ENCODE data around the gene IL11RA. TPM values are rescaled to one million over a fixed set of nuclear protein-coding genes. Genes with fewer than 3 reads are reported as not detected.
A peak's percentile ranks its signal among the peaks of the same experiment; 100 is the strongest.

Gene IL11RA
- total RNA-seq, 2 donors from 2014 or later: 10.5 to 10.6 TPM

DNA sequence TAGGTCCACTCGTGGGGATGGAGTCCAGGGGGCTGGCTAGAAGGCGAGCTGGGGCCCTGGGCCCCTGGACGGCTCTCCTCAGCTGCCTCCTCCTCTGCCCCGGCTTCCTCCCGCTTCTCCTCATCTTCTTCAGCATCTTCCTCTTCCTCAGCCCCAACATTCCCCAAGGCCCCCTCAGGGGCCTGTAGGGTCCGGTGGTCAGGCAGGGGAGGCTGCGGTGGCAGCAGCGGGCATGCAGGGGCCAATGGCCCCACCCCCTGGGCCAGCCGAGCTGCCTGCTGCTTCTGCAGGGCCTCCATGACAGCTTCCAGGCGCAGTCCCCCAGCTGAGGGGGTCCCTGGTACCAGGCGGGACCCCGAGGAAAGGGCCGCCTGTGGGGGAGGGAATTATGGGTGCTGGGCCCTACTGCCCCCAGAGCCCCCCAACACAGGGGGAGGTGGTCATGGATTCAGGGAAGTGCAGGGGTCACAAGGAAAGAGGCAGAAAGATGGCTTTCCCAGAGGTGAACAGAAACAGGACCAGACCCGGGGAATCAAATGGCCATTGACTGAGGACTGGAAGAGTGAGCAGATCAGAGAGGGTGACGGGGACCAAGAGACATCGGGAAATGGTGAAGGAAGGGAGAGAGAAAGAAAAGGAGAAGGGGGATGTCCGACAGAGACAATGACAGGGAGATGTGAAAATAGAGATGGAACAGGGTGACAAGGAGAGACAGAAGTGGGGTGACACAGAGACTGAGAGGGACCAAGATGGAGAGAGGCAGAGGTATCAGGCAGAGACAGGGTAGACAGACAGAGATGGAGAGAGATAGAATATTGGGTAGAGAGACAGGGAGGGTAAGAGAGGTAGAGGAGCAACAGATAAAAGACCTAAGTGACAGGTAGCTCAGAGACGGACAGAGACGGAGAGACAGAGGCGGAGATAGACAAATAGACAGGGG, 24.0 kb upstream of the IL11RA start:
- peaks cover 69% of the 10 kb centered on the region for H3K27me3 ChIP-seq
- DNase-seq: no peak
- no peaks in the 10 kb centered on the region for H3K36me3 ChIP-seq
- H3K9me3 ChIP-seq: no peaks in the 10 kb centered on the region
- no peaks in the 10 kb centered on the region for H3K4me1 ChIP-seq
- intact Hi-C loops (cut with DNase I): no loop called here
- TF ChIP-seq, protein P1, sequence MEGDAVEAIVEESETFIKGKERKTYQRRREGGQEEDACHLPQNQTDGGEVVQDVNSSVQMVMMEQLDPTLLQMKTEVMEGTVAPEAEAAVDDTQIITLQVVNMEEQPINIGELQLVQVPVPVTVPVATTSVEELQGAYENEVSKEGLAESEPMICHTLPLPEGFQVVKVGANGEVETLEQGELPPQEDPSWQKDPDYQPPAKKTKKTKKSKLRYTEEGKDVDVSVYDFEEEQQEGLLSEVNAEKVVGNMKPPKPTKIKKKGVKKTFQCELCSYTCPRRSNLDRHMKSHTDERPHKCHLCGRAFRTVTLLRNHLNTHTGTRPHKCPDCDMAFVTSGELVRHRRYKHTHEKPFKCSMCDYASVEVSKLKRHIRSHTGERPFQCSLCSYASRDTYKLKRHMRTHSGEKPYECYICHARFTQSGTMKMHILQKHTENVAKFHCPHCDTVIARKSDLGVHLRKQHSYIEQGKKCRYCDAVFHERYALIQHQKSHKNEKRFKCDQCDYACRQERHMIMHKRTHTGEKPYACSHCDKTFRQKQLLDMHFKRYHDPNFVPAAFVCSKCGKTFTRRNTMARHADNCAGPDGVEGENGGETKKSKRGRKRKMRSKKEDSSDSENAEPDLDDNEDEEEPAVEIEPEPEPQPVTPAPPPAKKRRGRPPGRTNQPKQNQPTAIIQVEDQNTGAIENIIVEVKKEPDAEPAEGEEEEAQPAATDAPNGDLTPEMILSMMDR (IDR thresholded peaks at IDR 0.05): no peak
- peak overlapping the region; percentile 33 for H3K4me3 ChIP-seq
- no peak overlapping the region for H3K27ac ChIP-seq
- peak overlapping the region in 1 of 2 donors; percentile 40 for H3K9ac ChIP-seq (ENCODE audit: low read depth in 2 of 2, low read length in 2 of 2)

DNA sequence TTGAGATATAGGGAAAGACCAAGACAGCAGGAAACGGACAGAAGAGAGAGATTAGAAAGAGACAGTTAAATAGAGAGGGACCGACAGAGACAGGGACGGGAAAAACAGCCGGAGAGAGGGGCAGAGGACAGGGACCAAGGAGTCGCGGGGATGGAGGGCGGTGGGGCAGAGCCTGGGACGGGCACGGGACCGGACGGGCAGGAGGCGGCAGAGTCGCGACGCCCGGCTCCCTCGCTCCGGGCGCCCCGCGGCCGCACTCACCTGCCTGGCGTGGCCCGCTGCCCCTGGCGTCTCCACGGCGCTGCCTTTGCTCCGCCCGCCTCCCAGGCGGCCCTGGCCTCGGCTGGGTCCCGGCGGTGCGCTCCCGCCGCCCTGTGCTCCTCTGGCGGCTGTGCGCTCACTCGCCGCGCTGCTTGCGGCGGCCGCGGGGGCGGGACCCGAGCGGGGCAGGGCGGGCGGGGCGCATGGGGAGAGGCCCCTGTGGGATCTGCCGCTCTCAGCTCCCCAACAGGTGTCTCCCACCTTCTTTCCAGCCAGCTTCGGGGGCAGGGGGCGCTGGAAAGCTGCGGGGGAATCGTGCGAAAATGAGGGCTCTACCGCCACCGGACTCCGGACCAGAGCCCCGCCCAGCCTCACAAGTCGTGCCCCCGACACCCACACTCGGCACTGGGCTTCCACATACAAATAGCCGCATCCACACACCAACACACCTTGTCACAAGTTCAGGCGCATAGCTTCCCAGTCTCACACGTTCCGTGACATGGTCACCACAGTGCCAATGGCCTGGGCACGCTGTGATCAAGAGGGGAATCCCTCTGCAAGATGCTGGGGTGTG, 23.1 kb upstream of the IL11RA start, which contains the start of gene ARID3C:
Gene ARID3C, minus strand, starts transcription at position 411 of the 835 bp plus-strand sequence. CDS start 1,052 bp downstream, outside the sequence.
- peak within 1 kb of the TSS; percentile 40 to 64 for H3K9ac ChIP-seq (ENCODE audit: low read depth in 2 of 2, low read length in 2 of 2)
- H3K27ac ChIP-seq: no peak within 1 kb of the TSS
- no peaks in the 10 kb centered on the region for H3K36me3 ChIP-seq
- peak within 1 kb of the TSS; percentile 33 for H3K4me3 ChIP-seq
- H3K4me1 ChIP-seq: no peaks in the 10 kb centered on the region
- H3K9me3 ChIP-seq: no peaks in the 10 kb centered on the region
- intact Hi-C loops (cut with DNase I): no loop called here
- peaks cover 61% of the 10 kb centered on the region for H3K27me3 ChIP-seq
- no peak for DNase-seq
- TF ChIP-seq, protein P1 (IDR thresholded peaks at IDR 0.05): no peak

DNA sequence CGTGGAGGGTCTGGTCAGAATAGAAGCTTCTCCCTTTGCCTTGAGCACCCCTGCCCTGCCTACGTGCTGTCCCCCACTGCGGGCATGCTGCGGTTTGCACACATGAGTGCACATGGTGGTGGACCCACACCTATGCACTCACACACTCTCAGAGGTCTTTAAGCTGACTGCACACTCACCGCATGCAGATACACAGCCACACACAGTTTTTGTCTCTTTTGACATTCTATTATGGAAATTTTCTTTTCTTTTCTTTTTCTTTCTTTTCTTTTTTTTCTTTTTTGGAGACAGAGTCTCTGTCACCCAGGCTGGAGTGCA, 22.5 kb upstream of the IL11RA start:
- DNase-seq: no peak
- Histone ChIP-seq H3K9me3 (no peaks in the 10 kb centered on the region), H3K27ac (no peak overlapping the region), H3K4me3 (no peak overlapping the region), H3K36me3 (no peaks in the 10 kb centered on the region), H3K4me1 (no peaks in the 10 kb centered on the region), H3K27me3 (peaks cover 55% of the 10 kb centered on the region), H3K9ac (ENCODE audit: low read depth in 2 of 2, low read length in 2 of 2) (peak overlapping the region in 1 of 2 donors; percentile 14)
- intact Hi-C loops (cut with DNase I): no loop called here
- TF ChIP-seq, protein P1 (IDR thresholded peaks at IDR 0.05): no peak

DNA sequence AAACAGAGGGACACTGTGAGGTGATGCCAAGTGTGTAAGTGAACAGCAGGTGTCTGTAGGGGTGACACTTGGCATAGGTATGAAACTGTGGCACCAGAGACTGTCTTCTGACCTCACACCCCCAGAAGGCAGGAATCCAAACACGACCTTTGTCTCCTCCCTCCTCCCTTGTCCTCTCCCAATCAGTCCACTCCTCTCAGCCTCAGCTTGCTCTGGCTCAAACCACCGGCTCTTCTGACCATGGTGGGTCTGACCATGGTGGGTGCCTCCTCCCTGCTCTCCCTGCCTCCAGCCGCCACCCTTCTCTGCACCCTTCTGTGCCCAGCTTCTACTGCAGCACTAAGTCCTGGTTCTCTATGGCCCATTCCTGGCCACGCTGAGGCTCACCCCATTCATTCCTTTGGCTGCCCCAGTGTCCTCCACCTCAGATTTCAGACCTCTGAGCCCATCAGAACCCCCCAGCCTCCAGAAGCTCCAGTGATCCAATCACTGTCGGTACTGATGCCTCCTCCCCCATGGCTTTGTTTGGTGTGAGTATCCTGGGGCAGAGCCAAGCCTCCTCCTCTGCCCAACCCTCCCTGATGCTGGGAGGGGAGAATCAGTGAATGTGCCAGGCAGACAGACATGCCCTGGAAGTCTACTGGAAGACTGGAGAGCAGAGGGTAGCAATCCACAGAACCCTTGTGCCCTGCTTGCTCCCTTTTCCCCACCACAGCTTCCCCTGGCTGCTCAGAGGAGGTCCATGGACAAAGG, 21.4 kb upstream of the IL11RA start:
- intact Hi-C loops (cut with DNase I): no loop called here
- H3K27ac ChIP-seq: no peak overlapping the region
- H3K9me3 ChIP-seq: no peaks in the 10 kb centered on the region
- DNase-seq: no peak
- peaks cover 45% of the 10 kb centered on the region for H3K27me3 ChIP-seq
- TF ChIP-seq, protein P1 (IDR thresholded peaks at IDR 0.05): no peak
- H3K36me3 ChIP-seq: no peaks in the 10 kb centered on the region
- no peak overlapping the region for H3K4me3 ChIP-seq
- no peaks in the 10 kb centered on the region for H3K4me1 ChIP-seq
- H3K9ac ChIP-seq (ENCODE audit: low read depth in 2 of 2, low read length in 2 of 2): peak overlapping the region in 1 of 2 donors; percentile 43

DNA sequence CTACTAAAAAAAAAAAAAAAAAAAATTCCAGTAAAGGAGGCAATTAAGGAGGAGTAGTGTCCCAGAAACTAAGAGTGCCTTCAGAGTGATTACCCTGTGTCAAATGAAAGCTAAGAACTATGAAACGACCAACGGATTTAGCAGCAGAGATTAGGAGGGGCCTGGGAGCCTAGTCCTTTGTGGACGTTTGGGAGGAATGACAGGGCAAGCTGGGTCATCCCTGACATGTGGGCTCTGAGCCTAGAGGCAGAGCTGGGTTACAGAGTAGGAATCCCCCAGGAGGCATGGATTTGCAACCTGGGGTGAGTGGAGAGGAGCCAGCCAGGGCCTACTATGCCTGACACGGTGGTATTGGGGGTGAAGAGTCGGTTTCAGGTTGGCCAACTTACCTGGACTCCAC, 18.8 kb upstream of the IL11RA start:
- Histone ChIP-seq H3K9ac (ENCODE audit: low read depth in 2 of 2, low read length in 2 of 2) (no peak overlapping the region), H3K36me3 (no peaks in the 10 kb centered on the region), H3K9me3 (no peaks in the 10 kb centered on the region), H3K27ac (no peak overlapping the region), H3K4me3 (no peak overlapping the region), H3K4me1 (no peaks in the 10 kb centered on the region), H3K27me3 (peaks cover 19% of the 10 kb centered on the region)
- DNase-seq: no peak
- TF ChIP-seq, protein P1 (IDR thresholded peaks at IDR 0.05): no peak
- intact Hi-C loops (cut with DNase I): no loop called here
